IPS-NIHi11 (cell line): ENCODE results near the gene RAC3.

ENCODE experiments used
- DNase-seq: peaks from one replicate; pipeline ENCODE4 v3.0.0; 2012; ENCODE audit warnings: mixed read lengths, low spot score

Gene RAC3

DNA sequence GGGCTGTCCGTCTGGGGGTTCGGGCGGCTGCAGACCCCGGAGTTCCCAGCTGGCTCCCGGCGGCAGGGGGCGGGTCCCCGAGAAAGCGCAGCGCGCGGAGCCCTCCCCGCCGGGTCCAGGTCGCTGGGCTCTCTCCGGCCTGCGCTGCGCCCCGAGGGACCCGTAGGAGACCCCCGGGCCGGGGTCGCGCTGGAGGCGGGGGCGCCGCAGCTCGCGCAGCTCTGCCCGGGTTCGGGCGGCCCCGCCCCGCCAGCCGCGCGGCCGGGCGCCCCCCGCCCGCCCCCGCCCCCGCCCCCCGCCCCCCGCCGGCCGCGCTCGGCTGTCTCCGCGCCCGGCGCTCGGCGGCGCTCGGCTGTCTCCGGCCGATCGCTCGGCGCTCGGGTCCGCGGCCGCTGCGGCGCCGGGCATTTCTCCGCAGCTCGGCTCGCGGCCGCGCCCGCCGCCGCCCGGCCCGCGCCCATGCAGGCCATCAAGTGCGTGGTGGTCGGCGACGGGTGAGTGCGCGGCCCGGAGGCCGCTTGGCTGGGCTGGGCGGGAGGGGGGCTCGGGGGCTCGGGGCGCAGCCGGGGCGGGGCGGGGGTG lies at the start of gene RAC3:
Gene RAC3, plus strand, starts transcription at position 376 of the 582 bp plus-strand sequence. Its CDS starts 84 bp downstream, at position 460.
- peak; percentile 75 for DNase-seq

GRCh38 chr17:81983011-81983638 lies 48.4 kb upstream of the RAC3 start:
- no peak for DNase-seq

DNA sequence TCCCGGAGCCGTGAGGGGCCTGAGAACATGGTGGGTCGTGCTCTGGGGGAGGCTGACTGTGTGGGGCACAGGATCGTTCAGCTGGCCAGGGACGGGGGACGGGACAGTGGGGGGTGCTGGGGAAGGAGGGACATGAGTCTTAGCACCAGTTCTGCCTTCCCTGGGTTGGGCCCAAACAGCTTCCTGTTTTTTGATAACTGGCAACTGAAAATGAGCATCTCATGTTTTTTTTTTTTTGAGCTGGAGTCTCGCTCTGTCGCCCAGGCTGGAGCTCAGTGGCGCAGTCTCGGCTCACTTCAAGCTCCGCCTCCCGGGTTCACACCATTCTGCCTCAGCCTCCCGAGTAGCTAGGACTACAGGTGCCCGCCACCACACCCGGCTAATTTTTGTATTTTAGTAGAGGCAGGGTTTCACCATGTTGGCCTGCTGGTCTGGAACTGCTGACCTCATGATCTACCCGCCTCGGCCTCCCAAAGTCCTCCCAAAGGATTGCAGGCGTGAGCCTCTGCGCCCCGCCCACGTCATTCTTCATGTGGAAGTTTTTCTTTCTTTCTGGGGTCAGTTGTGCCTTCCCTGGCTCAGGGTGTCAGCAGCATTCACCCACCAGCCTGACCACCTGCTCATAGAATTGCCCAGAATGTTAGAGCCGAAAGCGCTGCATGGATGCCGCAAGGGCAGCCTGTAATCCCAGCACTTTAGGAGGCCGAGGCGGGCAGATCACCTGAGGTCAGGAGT lies 47.7 kb upstream of the RAC3 start:
- no peak for DNase-seq

GRCh38 chr17:81984773-81985410 lies 46.6 kb upstream of the RAC3 start:
- no peak for DNase-seq

DNA sequence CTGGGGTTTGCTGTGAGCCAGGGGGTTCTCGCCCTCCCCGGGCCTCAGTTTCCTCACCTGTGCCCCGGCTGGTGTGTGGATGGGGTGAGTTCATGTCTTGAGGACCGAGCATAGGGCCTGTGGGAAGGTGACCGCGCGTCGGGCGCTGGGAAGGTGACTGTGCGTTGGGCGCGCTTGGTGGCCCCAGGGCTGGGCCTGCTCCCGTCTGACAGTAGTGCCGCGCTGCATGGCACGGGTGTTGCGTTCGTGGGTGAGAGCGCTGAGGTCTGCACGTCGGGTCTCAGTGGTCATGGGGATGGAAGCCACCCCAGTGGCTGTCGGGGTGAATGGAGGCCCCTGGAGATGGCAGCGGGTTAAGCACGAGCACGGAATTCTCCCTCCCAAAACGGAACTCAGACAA lies 44.9 kb upstream of the RAC3 start:
- DNase-seq, result no peak

- no peak for DNase-seq
These were observed 44.2 kb upstream of the RAC3 start for GRCh38 chr17:81987161-81987770.

GRCh38 chr17:81990836-81991683 lies 40.4 kb upstream of the RAC3 start:
- DNase-seq, result no peak

- peak; percentile 84 for DNase-seq
These were observed 39.7 kb upstream of the RAC3 start for GRCh38 chr17:81991684-81992305.

- DNase-seq, result peak; percentile 64
These were observed 39.0 kb upstream of the RAC3 start for GRCh38 chr17:81992306-81993102.

DNA sequence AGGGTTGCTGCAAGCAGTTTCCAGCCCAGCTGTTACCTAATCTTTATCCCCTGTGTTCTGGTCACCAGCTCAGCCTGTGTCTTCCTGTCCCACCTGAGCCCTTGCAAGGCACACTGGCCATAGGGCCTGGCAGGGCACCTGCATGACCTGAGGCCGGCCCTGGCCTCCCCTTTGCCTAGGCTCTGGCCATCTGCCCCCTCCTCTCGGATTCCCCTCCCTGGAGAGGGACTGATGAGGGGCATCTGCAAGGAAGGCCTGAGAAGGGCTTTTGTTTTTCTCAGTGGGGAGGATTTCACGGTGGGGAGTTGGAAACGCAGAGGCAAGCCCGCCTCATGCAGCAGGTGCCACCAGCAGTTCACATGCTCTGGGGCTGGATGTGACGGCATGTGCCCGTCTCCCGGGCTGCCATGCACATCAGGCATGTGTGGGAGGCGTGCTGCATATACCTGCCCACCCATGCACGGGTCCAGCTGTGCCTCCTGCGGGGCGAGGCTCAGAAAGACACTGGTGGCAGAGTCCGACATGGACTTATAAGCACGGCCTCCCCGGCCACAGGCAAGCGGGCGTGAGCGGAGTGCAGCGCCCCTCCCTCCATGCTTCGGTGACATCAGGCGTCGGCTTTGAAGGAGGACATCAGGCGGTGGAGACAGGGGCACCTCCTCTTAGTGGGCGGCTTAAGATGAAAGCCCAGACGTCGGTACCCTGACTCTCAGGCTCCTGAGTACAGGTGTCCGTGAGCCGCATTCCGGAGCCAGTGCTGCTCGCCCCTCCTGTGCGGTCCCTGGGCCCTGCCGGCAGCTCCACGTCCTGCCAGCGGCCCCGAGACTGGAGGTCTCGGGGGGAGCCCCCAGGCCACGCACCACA lies 37.5 kb upstream of the RAC3 start:
- peak; percentile 42 for DNase-seq

- no peak for DNase-seq
These were observed 36.6 kb upstream of the RAC3 start for GRCh38 chr17:81994593-81995462.

DNA sequence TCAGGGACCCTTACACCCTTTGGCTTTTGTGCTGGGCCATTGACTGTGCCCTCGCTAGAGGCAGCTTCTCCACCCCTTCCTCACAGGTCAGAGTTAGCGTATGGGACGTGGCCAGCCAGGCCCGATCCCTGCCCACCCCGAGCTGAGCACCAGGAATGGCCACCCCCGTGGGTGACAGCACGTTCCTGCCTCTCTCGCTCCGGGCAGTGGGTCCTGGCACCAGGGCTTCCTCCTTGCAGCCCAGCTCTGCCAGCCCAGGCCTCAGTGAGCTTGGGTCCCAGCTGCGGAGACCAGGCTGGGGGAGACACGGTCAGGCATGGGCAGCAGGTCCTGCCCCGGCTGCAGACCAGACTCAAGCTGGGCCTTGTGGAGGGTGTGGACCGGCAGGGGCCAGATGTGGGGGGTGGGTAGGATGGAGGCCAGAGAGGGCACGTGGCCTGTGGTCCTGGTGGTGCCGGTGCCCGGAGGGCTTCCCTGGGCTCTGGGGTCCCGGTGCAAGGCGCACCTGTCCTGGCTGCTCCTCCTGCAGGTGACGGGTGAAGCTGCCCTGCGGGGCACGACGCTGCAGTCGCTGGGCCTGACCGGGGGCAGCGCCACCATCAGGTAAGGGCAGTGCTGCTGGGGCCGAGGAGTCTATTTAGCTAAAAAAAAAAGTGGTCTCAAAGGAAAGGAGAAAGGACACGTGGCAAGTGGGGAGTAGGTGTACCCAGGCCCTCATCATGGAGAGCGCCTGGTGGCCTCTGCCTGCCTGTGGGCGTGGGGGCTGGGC lies 35.8 kb upstream of the RAC3 start:
- DNase-seq, result peak; percentile 65

- DNase-seq, result peak; percentile 3
These were observed 35.2 kb upstream of the RAC3 start for GRCh38 chr17:81996232-81996756.

DNA sequence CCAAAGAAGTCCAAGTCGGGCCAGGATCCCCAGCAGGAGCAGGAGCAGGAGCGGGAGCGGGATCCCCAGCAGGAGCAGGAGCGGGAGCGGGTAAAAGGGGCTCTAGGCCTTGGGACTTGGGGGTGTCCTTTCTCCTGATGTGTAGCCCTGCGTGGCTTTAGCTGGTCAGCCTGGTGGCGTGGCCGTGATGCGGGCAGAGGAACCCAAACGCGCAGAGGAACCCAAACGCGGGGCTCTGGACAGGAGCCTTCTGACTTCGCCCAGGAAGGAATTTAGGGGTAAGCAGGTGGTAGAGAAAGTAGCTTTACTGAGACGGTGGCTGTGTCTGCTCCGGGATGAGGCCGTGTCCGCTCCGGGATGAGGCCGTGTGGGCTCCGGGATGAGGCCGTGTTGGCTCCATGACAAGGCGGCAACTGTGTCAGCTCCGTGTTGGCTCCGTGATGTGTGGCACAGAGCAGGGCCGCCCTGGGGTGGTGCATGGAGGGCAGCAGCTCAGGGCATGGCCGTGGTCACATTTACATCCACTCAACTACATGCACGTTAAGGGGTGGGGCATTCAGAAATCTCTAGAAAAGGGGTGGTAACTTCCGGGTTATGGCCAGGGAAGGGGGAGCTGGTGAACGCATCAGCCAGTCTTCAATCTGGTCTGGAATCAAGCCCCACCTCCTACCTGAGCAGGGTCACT lies 34.6 kb upstream of the RAC3 start:
- DNase-seq, result no peak

- no peak for DNase-seq
These were observed 33.3 kb upstream of the RAC3 start for GRCh38 chr17:81998212-81998611.

GRCh38 chr17:81998691-81999438 lies 32.6 kb upstream of the RAC3 start:
- DNase-seq, result no peak
